Measurements from ENCODE around the gene POU6F2.
"Not testable (repeated sequence)": the region's sequence is repeated elsewhere in the genome, so short reads cannot be mapped to it uniquely, and the experiment has no call there.

POU6F2 gene

GRCh38 chr7:39341083-39341482 is 363.4 kb downstream of the POU6F2 start:
- DNase-seq (ENCODE audit: extremely low read depth in 1 of 2, low read depth in 1 of 2), result no peak

- no peak for DNase-seq (ENCODE audit: extremely low read depth in 1 of 2, low read depth in 1 of 2)
These were observed 365.1 kb downstream of the POU6F2 start for GRCh38 chr7:39342763-39343162.

GRCh38 chr7:39349452-39350123 is 371.9 kb downstream of the POU6F2 start:
- DNase-seq (ENCODE audit: extremely low read depth in 1 of 2, low read depth in 1 of 2), result no peak

- no peak for DNase-seq (ENCODE audit: extremely low read depth in 1 of 2, low read depth in 1 of 2)
These were observed 376.1 kb downstream of the POU6F2 start for GRCh38 chr7:39353615-39354376.

- no peak for DNase-seq (ENCODE audit: extremely low read depth in 1 of 2, low read depth in 1 of 2)
These were observed 378.0 kb downstream of the POU6F2 start for GRCh38 chr7:39355664-39356063.

- DNase-seq (ENCODE audit: extremely low read depth in 1 of 2, low read depth in 1 of 2), result no peak
These were observed 378.6 kb downstream of the POU6F2 start for GRCh38 chr7:39356172-39356925.

- DNase-seq (ENCODE audit: extremely low read depth in 1 of 2, low read depth in 1 of 2), result no peak
These were observed 379.9 kb downstream of the POU6F2 start for GRCh38 chr7:39357648-39358047.

- no peak for DNase-seq (ENCODE audit: extremely low read depth in 1 of 2, low read depth in 1 of 2)
These were observed 382.3 kb downstream of the POU6F2 start for GRCh38 chr7:39360038-39360437.

GRCh38 chr7:39360766-39361165 is 383.1 kb downstream of the POU6F2 start:
- DNase-seq (ENCODE audit: extremely low read depth in 1 of 2, low read depth in 1 of 2), result no peak

GRCh38 chr7:39365751-39366295 is 388.1 kb downstream of the POU6F2 start:
- DNase-seq (ENCODE audit: extremely low read depth in 1 of 2, low read depth in 1 of 2), result no peak

GRCh38 chr7:39367451-39367850 is 389.7 kb downstream of the POU6F2 start:
- DNase-seq (ENCODE audit: extremely low read depth in 1 of 2, low read depth in 1 of 2), result no peak

GRCh38 chr7:39367943-39368342 is 390.2 kb downstream of the POU6F2 start:
- DNase-seq (ENCODE audit: extremely low read depth in 1 of 2, low read depth in 1 of 2), result no peak

- DNase-seq (ENCODE audit: extremely low read depth in 1 of 2, low read depth in 1 of 2), result no peak
These were observed 394.7 kb downstream of the POU6F2 start for GRCh38 chr7:39372383-39372782.

- no peak for DNase-seq (ENCODE audit: extremely low read depth in 1 of 2, low read depth in 1 of 2)
These were observed 396.8 kb downstream of the POU6F2 start for GRCh38 chr7:39374436-39375040.

- no peak for DNase-seq (ENCODE audit: extremely low read depth in 1 of 2, low read depth in 1 of 2)
These were observed 397.6 kb downstream of the POU6F2 start for GRCh38 chr7:39375047-39375873.

GRCh38 chr7:39375874-39376190 is 398.1 kb downstream of the POU6F2 start:
- no peak for DNase-seq (ENCODE audit: extremely low read depth in 1 of 2, low read depth in 1 of 2)

- not testable (repeated sequence) for DNase-seq (ENCODE audit: extremely low read depth in 1 of 2, low read depth in 1 of 2)
These were observed 399.2 kb downstream of the POU6F2 start for GRCh38 chr7:39376881-39377280.

- DNase-seq (ENCODE audit: extremely low read depth in 1 of 2, low read depth in 1 of 2), result no peak
These were observed 401.7 kb downstream of the POU6F2 start for GRCh38 chr7:39379416-39379815.

GRCh38 chr7:39383136-39383535 is 405.4 kb downstream of the POU6F2 start:
- no peak for DNase-seq (ENCODE audit: extremely low read depth in 1 of 2, low read depth in 1 of 2)

- DNase-seq (ENCODE audit: extremely low read depth in 1 of 2, low read depth in 1 of 2), result no peak
These were observed 406.7 kb downstream of the POU6F2 start for GRCh38 chr7:39384386-39384785.

Data from stimulated activated CD8-positive, alpha-beta memory T cell treated with anti-CD3 and anti-CD28 coated beads, Interleukin-7, amount 100 ng/mL, for 48 hours (primary cell).